Measurements from ENCODE around the gene CCDC70.
"Not testable (repeated sequence)": the region's sequence is repeated elsewhere in the genome, so short reads cannot be mapped to it uniquely, and the experiment has no call there.

The CCDC70 gene

GRCh38 chr13:51821606-51822005, 40.2 kb upstream of the CCDC70 start:
- H3K36me3 ChIP-seq (ENCODE audit: control insufficient read depth, insufficient read depth, low read length): no peaks in the 10 kb centered on the region
- H3K4me3 ChIP-seq (ENCODE audit: extremely low read depth, insufficient read depth, low read length, poor library complexity, severe bottlenecking): no peak overlapping the region
- no peaks in the 10 kb centered on the region for H3K9me3 ChIP-seq (ENCODE audit: control insufficient read depth, low read length)
- H3K4me1 ChIP-seq (ENCODE audit: control insufficient read depth, insufficient read depth, low read length, poor library complexity, severe bottlenecking): no peaks in the 10 kb centered on the region
- WGBS, 2 experiments (ENCODE audit: insufficient coverage in 2 of 2): 88% methylated on average over 1 of the region's 2 CpGs; no CpG with 5 or more reads in 1 of the 2 experiments
- H3K27ac ChIP-seq (ENCODE audit: low read depth, low read length, severe bottlenecking): no peak overlapping the region

DNA sequence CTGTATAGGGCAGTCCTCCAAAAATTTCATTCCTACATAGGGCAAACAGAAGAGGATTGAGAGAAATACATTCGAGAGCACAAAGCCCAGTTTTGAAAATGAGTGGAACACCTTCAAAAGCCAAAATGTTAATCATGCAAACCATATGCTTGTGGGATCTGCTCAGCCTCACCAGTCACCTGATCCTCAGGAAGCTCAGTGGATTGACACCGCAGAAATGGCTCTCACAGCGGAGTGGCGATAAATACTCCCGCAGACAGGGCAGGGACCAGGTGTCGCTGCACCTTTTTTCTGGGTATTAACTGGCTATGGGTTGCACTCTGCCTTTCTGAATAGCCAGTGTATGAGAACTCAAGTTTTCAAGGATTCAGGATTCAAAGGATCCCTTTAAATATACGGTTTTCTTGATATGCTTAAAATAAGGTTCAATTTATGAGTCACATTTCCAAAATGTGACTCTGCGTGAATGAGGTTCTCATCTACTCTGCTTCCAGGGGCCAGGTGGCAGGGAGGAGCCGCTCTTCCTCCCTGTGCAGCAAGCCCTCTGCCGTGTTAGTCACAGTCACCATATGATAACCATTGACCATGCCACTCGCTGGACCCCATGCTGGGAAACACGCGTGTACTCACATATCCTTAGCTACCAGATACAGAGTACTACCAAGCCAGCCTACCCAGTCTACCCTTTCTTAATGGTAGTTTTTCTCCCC, 39.5 kb upstream of the CCDC70 start:
- H3K27ac ChIP-seq (ENCODE audit: low read depth, low read length, severe bottlenecking): no peak overlapping the region
- 90 to 96% methylated on average over 12 of the region's 13 CpGs for WGBS, 2 experiments (ENCODE audit: insufficient coverage in 2 of 2)
- H3K4me3 ChIP-seq (ENCODE audit: extremely low read depth, insufficient read depth, low read length, poor library complexity, severe bottlenecking): no peak overlapping the region
- no peaks in the 10 kb centered on the region for H3K4me1 ChIP-seq (ENCODE audit: control insufficient read depth, insufficient read depth, low read length, poor library complexity, severe bottlenecking)
- H3K9me3 ChIP-seq (ENCODE audit: control insufficient read depth, low read length): no peaks in the 10 kb centered on the region
- no peaks in the 10 kb centered on the region for H3K36me3 ChIP-seq (ENCODE audit: control insufficient read depth, insufficient read depth, low read length)

GRCh38 chr13:51823359-51823758, 38.4 kb upstream of the CCDC70 start:
- Histone ChIP-seq H3K9me3 (ENCODE audit: control insufficient read depth, low read length) (no peaks in the 10 kb centered on the region), H3K4me1 (ENCODE audit: control insufficient read depth, insufficient read depth, low read length, poor library complexity, severe bottlenecking) (no peaks in the 10 kb centered on the region), H3K36me3 (ENCODE audit: control insufficient read depth, insufficient read depth, low read length) (no peaks in the 10 kb centered on the region), H3K4me3 (ENCODE audit: extremely low read depth, insufficient read depth, low read length, poor library complexity, severe bottlenecking) (no peak overlapping the region), H3K27ac (ENCODE audit: low read depth, low read length, severe bottlenecking) (no peak overlapping the region)
- WGBS, 2 experiments (ENCODE audit: insufficient coverage in 2 of 2): 82 to 85% methylated on average over 2 of the region's 2 CpGs

- no peak overlapping the region for H3K27ac ChIP-seq (ENCODE audit: low read depth, low read length, severe bottlenecking)
- no peaks in the 10 kb centered on the region for H3K36me3 ChIP-seq (ENCODE audit: control insufficient read depth, insufficient read depth, low read length)
- no peak overlapping the region for H3K4me3 ChIP-seq (ENCODE audit: extremely low read depth, insufficient read depth, low read length, poor library complexity, severe bottlenecking)
- 60 to 83% methylated on average over 1 of the region's 2 CpGs for WGBS, 2 experiments (ENCODE audit: insufficient coverage in 2 of 2)
- no peaks in the 10 kb centered on the region for H3K9me3 ChIP-seq (ENCODE audit: control insufficient read depth, low read length)
- H3K4me1 ChIP-seq (ENCODE audit: control insufficient read depth, insufficient read depth, low read length, poor library complexity, severe bottlenecking): no peaks in the 10 kb centered on the region
These were observed 37.9 kb upstream of the CCDC70 start for GRCh38 chr13:51823863-51824262.

DNA sequence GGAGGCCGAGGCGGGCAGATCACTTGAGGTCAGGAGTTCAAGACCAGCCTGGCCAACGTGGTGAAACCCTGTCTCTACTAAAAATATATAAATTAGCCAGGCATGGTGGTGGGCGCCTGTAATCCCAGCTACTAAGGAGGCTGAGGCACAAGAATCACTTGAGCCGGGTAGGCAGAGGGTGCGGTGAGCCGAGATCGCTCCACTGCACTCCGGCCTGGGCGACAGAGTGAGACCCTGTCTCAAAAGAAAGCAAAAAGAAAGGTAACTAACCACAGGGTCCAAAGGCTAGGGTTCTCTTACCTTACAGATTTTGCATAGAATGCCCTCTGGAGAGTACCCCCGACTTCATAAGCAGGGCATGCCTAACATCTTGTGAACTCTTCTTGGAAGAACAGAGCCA, 37.1 kb upstream of the CCDC70 start:
- not testable (repeated sequence) for H3K27ac ChIP-seq (ENCODE audit: low read depth, low read length, severe bottlenecking); H3K9me3 ChIP-seq (ENCODE audit: control insufficient read depth, low read length); H3K4me1 ChIP-seq (ENCODE audit: control insufficient read depth, insufficient read depth, low read length, poor library complexity, severe bottlenecking); H3K36me3 ChIP-seq (ENCODE audit: control insufficient read depth, insufficient read depth, low read length); H3K4me3 ChIP-seq (ENCODE audit: extremely low read depth, insufficient read depth, low read length, poor library complexity, severe bottlenecking)
- WGBS, 2 experiments (ENCODE audit: insufficient coverage in 2 of 2): 93 to 95% methylated on average over 8 to 9 of the region's 11 CpGs

DNA sequence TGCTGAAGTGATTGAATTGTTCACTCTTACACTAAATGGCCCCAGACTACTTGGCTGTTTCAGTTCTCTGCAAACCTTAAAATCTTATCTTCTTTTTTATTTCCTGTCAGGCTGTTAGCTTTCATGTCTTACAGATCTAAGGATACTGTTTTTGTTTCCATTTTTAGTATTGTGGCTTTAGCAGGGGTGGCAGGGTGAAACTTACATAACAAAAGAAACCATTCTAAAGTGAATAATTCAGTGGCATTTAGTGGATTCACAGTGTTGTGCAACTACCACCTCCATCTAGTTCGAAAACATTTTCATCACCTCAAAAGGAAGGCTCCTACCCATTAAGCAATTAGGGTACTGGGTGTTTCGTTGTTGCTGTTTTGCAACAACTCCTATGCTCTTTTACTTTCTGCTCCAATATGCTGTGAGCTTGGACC, 36.6 kb upstream of the CCDC70 start:
- WGBS, 2 experiments (ENCODE audit: insufficient coverage in 2 of 2): 60% methylated on average over 1 of the region's 2 CpGs; no CpG with 5 or more reads in 1 of the 2 experiments
- Histone ChIP-seq H3K4me3 (ENCODE audit: extremely low read depth, insufficient read depth, low read length, poor library complexity, severe bottlenecking) (no peak overlapping the region), H3K36me3 (ENCODE audit: control insufficient read depth, insufficient read depth, low read length) (no peaks in the 10 kb centered on the region), H3K9me3 (ENCODE audit: control insufficient read depth, low read length) (no peaks in the 10 kb centered on the region), H3K4me1 (ENCODE audit: control insufficient read depth, insufficient read depth, low read length, poor library complexity, severe bottlenecking) (no peaks in the 10 kb centered on the region), H3K27ac (ENCODE audit: low read depth, low read length, severe bottlenecking) (no peak overlapping the region)

GRCh38 chr13:51825681-51826254, 36.0 kb upstream of the CCDC70 start:
- H3K9me3 ChIP-seq (ENCODE audit: control insufficient read depth, low read length): no peaks in the 10 kb centered on the region
- no peaks in the 10 kb centered on the region for H3K4me1 ChIP-seq (ENCODE audit: control insufficient read depth, insufficient read depth, low read length, poor library complexity, severe bottlenecking)
- 89 to 94% methylated on average over 6 to 7 of the region's 10 CpGs for WGBS, 2 experiments (ENCODE audit: insufficient coverage in 2 of 2)
- H3K27ac ChIP-seq (ENCODE audit: low read depth, low read length, severe bottlenecking): no peak overlapping the region
- H3K36me3 ChIP-seq (ENCODE audit: control insufficient read depth, insufficient read depth, low read length): no peaks in the 10 kb centered on the region
- H3K4me3 ChIP-seq (ENCODE audit: extremely low read depth, insufficient read depth, low read length, poor library complexity, severe bottlenecking): no peak overlapping the region

GRCh38 chr13:51826606-51827005, 35.2 kb upstream of the CCDC70 start:
- Histone ChIP-seq H3K4me1 (ENCODE audit: control insufficient read depth, insufficient read depth, low read length, poor library complexity, severe bottlenecking) (no peaks in the 10 kb centered on the region), H3K9me3 (ENCODE audit: control insufficient read depth, low read length) (no peaks in the 10 kb centered on the region), H3K36me3 (ENCODE audit: control insufficient read depth, insufficient read depth, low read length) (no peaks in the 10 kb centered on the region), H3K27ac (ENCODE audit: low read depth, low read length, severe bottlenecking) (no peak overlapping the region), H3K4me3 (ENCODE audit: extremely low read depth, insufficient read depth, low read length, poor library complexity, severe bottlenecking) (no peak overlapping the region)
- 87 to 91% methylated on average over 7 of the region's 7 CpGs for WGBS, 2 experiments (ENCODE audit: insufficient coverage in 2 of 2)

GRCh38 chr13:51827254-51827653, 34.5 kb upstream of the CCDC70 start:
- WGBS, 2 experiments (ENCODE audit: insufficient coverage in 2 of 2): 91 to 96% methylated on average over 4 of the region's 4 CpGs
- H3K4me1 ChIP-seq (ENCODE audit: control insufficient read depth, insufficient read depth, low read length, poor library complexity, severe bottlenecking): no peaks in the 10 kb centered on the region
- H3K9me3 ChIP-seq (ENCODE audit: control insufficient read depth, low read length): no peaks in the 10 kb centered on the region
- no peaks in the 10 kb centered on the region for H3K36me3 ChIP-seq (ENCODE audit: control insufficient read depth, insufficient read depth, low read length)
- no peak overlapping the region for H3K4me3 ChIP-seq (ENCODE audit: extremely low read depth, insufficient read depth, low read length, poor library complexity, severe bottlenecking)
- H3K27ac ChIP-seq (ENCODE audit: low read depth, low read length, severe bottlenecking): no peak overlapping the region

GRCh38 chr13:51828730-51829567, 32.8 kb upstream of the CCDC70 start:
- no peak overlapping the region for H3K27ac ChIP-seq (ENCODE audit: low read depth, low read length, severe bottlenecking)
- H3K4me1 ChIP-seq (ENCODE audit: control insufficient read depth, insufficient read depth, low read length, poor library complexity, severe bottlenecking): no peaks in the 10 kb centered on the region
- H3K4me3 ChIP-seq (ENCODE audit: extremely low read depth, insufficient read depth, low read length, poor library complexity, severe bottlenecking): no peak overlapping the region
- H3K36me3 ChIP-seq (ENCODE audit: control insufficient read depth, insufficient read depth, low read length): no peaks in the 10 kb centered on the region
- 86% methylated on average over 3 of the region's 8 CpGs; no CpG with 5 or more reads in 1 of the 2 experiments for WGBS, 2 experiments (ENCODE audit: insufficient coverage in 2 of 2)
- no peaks in the 10 kb centered on the region for H3K9me3 ChIP-seq (ENCODE audit: control insufficient read depth, low read length)

DNA sequence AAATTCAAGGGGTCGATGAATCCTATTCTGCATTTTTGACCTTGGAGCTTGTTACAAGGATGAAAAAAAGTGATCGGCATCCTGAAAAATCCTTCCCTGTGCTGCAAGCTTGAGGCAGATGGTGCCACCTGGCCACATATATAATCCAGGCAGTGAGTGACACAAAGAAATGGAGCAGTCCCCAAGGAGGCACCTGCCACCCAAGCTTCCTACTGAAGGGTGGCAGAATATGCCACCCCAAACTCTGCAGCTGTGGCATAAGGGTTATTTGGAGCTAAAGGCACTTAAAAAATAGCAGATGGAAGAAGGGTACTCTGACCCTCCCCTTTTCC, 32.2 kb upstream of the CCDC70 start:
- WGBS, 2 experiments (ENCODE audit: insufficient coverage in 2 of 2): 89 to 93% methylated on average over 2 of the region's 2 CpGs
- H3K9me3 ChIP-seq (ENCODE audit: control insufficient read depth, low read length): no peaks in the 10 kb centered on the region
- H3K36me3 ChIP-seq (ENCODE audit: control insufficient read depth, insufficient read depth, low read length): no peaks in the 10 kb centered on the region
- no peak overlapping the region for H3K4me3 ChIP-seq (ENCODE audit: extremely low read depth, insufficient read depth, low read length, poor library complexity, severe bottlenecking)
- H3K27ac ChIP-seq (ENCODE audit: low read depth, low read length, severe bottlenecking): no peak overlapping the region
- no peaks in the 10 kb centered on the region for H3K4me1 ChIP-seq (ENCODE audit: control insufficient read depth, insufficient read depth, low read length, poor library complexity, severe bottlenecking)

Data from mesodermal cell (in vitro differentiated cells).